Activated T-cell treated with anti-CD3 and anti-CD28 coated beads for 4 hours (primary cell): ENCODE results near the gene MLH1.
A peak's percentile ranks its signal among the peaks of the same experiment; 100 is the strongest.
"Not testable (repeated sequence)": the region's sequence is repeated elsewhere in the genome, so short reads cannot be mapped to it uniquely, and the experiment has no call there.

Source experiments
- DNase-seq: peaks from one replicate; pipeline ENCODE4 v3.0.0-alpha.2; 2020

The MLH1 gene

GRCh38 chr3:36993326-36994283 lies at the start of gene MLH1:
Gene MLH1 (plus strand): TSS chr3:36993518. CDS start chr3:36993548, 30 bp downstream.
- peak; percentile 99 for DNase-seq

- DNase-seq: no peak
Observed at GRCh38 chr3:36943601-36944000, 49.7 kb upstream of the MLH1 start.

- DNase-seq: no peak
Observed at GRCh38 chr3:36944012-36944640, 49.2 kb upstream of the MLH1 start.

- DNase-seq: peak; percentile 79
Observed at GRCh38 chr3:36944641-36945270, 48.6 kb upstream of the MLH1 start, which contains the start of gene TRANK1. Gene TRANK1 (minus strand): TSS chr3:36945054. CDS start chr3:36944809, 245 bp downstream.

- DNase-seq: no peak
Observed at GRCh38 chr3:36945333-36945980, 47.9 kb upstream of the MLH1 start.

- DNase-seq: not testable (repeated sequence)
Observed at GRCh38 chr3:36947814-36948213, 45.5 kb upstream of the MLH1 start.

GRCh38 chr3:36954452-36955134 lies 38.7 kb upstream of the MLH1 start:
- DNase-seq: no peak

GRCh38 chr3:36956155-36956554 lies 37.2 kb upstream of the MLH1 start:
- DNase-seq: no peak

- DNase-seq: no peak
Observed at GRCh38 chr3:36957063-36957462, 36.3 kb upstream of the MLH1 start.

- DNase-seq: no peak
Observed at GRCh38 chr3:36957862-36958686, 35.2 kb upstream of the MLH1 start.

- DNase-seq: no peak
Observed at GRCh38 chr3:36959821-36960220, 33.5 kb upstream of the MLH1 start.

- DNase-seq: no peak
Observed at GRCh38 chr3:36960502-36960901, 32.8 kb upstream of the MLH1 start.

- not testable (repeated sequence) for DNase-seq
Observed at GRCh38 chr3:36963008-36963407, 30.3 kb upstream of the MLH1 start.

- DNase-seq: no peak
Observed at GRCh38 chr3:36964331-36964730, 29.0 kb upstream of the MLH1 start.

GRCh38 chr3:36964817-36965216 lies 28.5 kb upstream of the MLH1 start:
- DNase-seq: no peak

GRCh38 chr3:36965440-36965839 lies 27.9 kb upstream of the MLH1 start:
- DNase-seq: no peak

- DNase-seq: no peak
Observed at GRCh38 chr3:36969085-36969484, 24.2 kb upstream of the MLH1 start.

- no peak for DNase-seq
Observed at GRCh38 chr3:36969540-36970432, 23.5 kb upstream of the MLH1 start.

GRCh38 chr3:36972163-36972562 lies 21.2 kb upstream of the MLH1 start:
- DNase-seq: no peak

GRCh38 chr3:36973139-36973538 lies 20.2 kb upstream of the MLH1 start:
- no peak for DNase-seq
